Neutrophil (primary cell): ENCODE measurements around the gene GPR108.
"Not testable (repeated sequence)": the region's sequence is repeated elsewhere in the genome, so short reads cannot be mapped to it uniquely, and the experiment has no call there.

Experiments used
- H3K27ac ChIP-seq: fragments of 200-600 bp; sonication (generic); 2 replicates; pipeline ENCODE4 v1.5.1; 2016; ENCODE audit warnings: mild to moderate bottlenecking, moderate library complexity
- H3K27me3 ChIP-seq: fragments of 200-600 bp; sonication (generic); 2 replicates; pipeline ENCODE4 v1.6.0; 2016; ENCODE audit warnings: mild to moderate bottlenecking
- H3K36me3 ChIP-seq: fragments of 200-600 bp; sonication (generic); 2 replicates; pipeline ENCODE4 v1.5.1; 2017
- H3K4me1 ChIP-seq, 2 experiments: fragments of 200-600 bp in 1 of 2; sonication (generic) in 1 of 2; 1 replicate in 1 of 2; 2 replicates in 1 of 2; pipeline versions ENCODE4 v1.5.1 to v1.6.1; 2013 to 2016; ENCODE audit warnings: low read depth in 1 of 2, low read length in 1 of 2, mild to moderate bottlenecking in 1 of 2, moderate library complexity in 1 of 2; ENCODE audit not compliant: control insufficient read depth in 1 of 2, insufficient read depth in 1 of 2
- H3K4me3 ChIP-seq, 2 experiments: fragments of 200-600 bp in 1 of 2; sonication (generic) in 1 of 2; 1 replicate in 1 of 2; 2 replicates in 1 of 2; pipeline ENCODE4 v1.5.1; 2013 to 2016; ENCODE audit warnings: low read depth in 1 of 2, low read length in 1 of 2, mild to moderate bottlenecking in 1 of 2, moderate library complexity in 1 of 2
- H3K9me3 ChIP-seq: fragments of 200-600 bp; sonication (generic); 2 replicates; pipeline ENCODE4 v1.5.1; 2016
- TF ChIP-seq, protein P1 (sequence below): fragments of 200-600 bp; sonication (generic); IDR thresholded peaks from 2 replicates; pipeline ENCODE4 v1.5.1; 2016; ENCODE audit warnings: antibody characterized with exemption

The GPR108 gene

DNA sequence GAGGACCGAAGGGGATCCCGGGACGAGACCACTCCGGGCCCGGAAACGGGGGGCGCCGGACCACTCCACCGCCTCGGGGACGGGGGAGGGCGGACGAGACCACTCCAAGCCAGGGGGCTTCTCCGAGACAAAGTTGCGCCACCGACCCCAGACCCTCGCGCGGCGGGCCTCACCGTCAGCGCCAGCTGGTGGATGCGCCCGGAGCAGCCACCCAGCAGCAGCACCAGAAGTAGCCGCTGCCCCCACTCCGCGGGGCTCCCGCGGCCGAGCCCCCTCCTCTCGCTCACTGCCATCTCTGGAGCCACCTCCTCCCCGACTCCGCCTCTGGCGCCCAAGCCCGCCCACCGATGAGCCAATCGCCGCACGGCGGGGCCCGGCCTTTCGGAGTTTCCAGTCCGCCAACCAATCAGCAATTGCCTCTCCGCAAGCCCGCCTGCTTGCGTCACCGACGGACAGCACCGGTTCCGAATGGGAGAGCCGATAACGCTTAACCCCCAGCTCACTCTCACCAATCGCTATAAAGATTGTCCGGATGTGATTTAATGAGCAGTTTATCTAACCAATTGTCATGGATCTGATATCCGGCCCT lies at the start of gene GPR108:
Gene GPR108 (minus strand): TSS at position 297 of the 589 bp plus-strand sequence. CDS start 4 bp downstream, at position 293.
- Histone ChIP-seq H3K4me1 (peaks cover 53 to 59% of the 10 kb centered on the region in 2 experiments), H3K4me3 (peak within 1 kb of the TSS; percentile 81 to 99), H3K9me3 (no peaks in the 10 kb centered on the region), H3K27me3 (peaks cover 28% of the 10 kb centered on the region), H3K27ac (peak within 1 kb of the TSS; percentile 91), H3K36me3 (peaks cover 27% of the 10 kb centered on the region)
- TF ChIP-seq, protein P1, sequence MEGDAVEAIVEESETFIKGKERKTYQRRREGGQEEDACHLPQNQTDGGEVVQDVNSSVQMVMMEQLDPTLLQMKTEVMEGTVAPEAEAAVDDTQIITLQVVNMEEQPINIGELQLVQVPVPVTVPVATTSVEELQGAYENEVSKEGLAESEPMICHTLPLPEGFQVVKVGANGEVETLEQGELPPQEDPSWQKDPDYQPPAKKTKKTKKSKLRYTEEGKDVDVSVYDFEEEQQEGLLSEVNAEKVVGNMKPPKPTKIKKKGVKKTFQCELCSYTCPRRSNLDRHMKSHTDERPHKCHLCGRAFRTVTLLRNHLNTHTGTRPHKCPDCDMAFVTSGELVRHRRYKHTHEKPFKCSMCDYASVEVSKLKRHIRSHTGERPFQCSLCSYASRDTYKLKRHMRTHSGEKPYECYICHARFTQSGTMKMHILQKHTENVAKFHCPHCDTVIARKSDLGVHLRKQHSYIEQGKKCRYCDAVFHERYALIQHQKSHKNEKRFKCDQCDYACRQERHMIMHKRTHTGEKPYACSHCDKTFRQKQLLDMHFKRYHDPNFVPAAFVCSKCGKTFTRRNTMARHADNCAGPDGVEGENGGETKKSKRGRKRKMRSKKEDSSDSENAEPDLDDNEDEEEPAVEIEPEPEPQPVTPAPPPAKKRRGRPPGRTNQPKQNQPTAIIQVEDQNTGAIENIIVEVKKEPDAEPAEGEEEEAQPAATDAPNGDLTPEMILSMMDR: peak; percentile 37

DNA sequence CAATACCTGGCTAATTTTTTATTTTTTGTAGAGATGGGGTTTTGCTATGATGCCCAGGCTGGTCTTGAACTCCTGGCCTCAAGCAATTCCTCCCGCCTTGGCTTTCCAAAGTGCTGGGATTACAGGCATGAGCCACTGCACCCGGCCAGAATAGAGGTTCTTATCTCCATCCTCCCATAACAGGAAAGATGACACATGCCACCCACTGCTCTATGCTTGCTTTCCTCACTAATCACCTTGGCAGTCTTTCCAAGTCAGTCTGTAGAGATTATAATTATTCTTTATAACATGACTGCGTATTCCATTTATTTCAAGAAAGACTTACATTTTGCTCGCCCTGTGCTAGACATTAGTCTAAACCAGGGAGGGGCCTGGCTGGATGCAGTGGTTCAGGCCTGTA lies 41.8 kb upstream of the GPR108 start:
- TF ChIP-seq, protein P1: no peak
- H3K27me3 ChIP-seq: no peaks in the 10 kb centered on the region
- H3K9me3 ChIP-seq: no peaks in the 10 kb centered on the region
- H3K4me1 ChIP-seq: peaks cover 45 to 52% of the 10 kb centered on the region in 2 experiments
- peaks cover 45% of the 10 kb centered on the region for H3K36me3 ChIP-seq
- H3K4me3 ChIP-seq: no peak overlapping the region
- H3K27ac ChIP-seq: peak overlapping the region; percentile 67

DNA sequence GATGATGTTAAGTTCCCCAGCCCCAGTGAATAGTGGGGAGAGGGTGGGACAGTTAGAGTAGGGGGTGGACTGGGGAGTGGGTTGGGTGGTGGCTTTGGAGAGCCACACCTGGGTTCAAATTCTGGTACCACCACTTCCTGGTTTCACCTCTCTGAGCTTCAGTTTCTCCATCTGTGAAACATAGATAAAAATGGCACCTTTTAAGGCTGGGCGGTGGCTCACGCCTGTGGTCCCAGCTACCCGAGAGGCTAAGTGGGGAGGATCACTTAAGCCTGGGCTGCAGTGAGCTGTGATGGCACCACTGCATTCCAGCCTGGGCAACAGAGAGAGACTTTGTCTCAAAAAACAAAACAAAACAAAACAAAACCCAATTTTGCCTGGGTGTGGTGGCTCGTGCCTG lies 41.0 kb upstream of the GPR108 start:
- Histone ChIP-seq H3K4me1 (peaks cover 50 to 52% of the 10 kb centered on the region in 2 experiments), H3K36me3 (peaks cover 45% of the 10 kb centered on the region), H3K4me3 (no peak overlapping the region), H3K27me3 (no peaks in the 10 kb centered on the region), H3K27ac (peak overlapping the region; percentile 67), H3K9me3 (no peaks in the 10 kb centered on the region)
- TF ChIP-seq, protein P1: no peak

DNA sequence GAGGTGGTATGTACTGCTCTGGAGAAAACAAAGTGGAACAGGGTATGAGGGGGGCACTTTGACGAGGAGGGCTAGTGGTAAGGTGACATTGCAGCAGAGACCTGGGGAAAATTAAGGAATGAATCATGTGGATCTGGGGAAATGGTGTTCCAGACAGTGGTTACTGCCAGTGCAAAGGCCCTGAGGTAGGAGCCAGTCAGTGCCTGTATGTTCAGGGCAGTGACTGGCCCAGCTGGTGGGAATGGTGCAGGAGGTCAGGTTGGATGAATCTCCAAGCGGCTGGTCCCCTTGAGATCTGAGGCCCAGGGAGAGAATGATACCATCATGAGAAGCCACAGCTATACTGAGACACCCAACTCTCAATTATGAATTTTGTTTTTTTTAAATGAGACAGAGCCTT lies 40.1 kb upstream of the GPR108 start:
- Histone ChIP-seq H3K36me3 (peaks cover 43% of the 10 kb centered on the region), H3K4me1 (peaks cover 52 to 54% of the 10 kb centered on the region in 2 experiments), H3K27me3 (no peaks in the 10 kb centered on the region), H3K4me3 (no peak overlapping the region), H3K9me3 (no peaks in the 10 kb centered on the region), H3K27ac (peak overlapping the region; percentile 67)
- TF ChIP-seq, protein P1: no peak

GRCh38 chr19:6776999-6777398 lies 39.6 kb upstream of the GPR108 start:
- Histone ChIP-seq H3K27me3 (no peaks in the 10 kb centered on the region), H3K4me3 (no peak overlapping the region), H3K27ac (peak overlapping the region; percentile 67), H3K4me1 (peaks cover 56 to 57% of the 10 kb centered on the region in 2 experiments), H3K9me3 (no peaks in the 10 kb centered on the region), H3K36me3 (peaks cover 38% of the 10 kb centered on the region)
- TF ChIP-seq, protein P1: no peak

DNA sequence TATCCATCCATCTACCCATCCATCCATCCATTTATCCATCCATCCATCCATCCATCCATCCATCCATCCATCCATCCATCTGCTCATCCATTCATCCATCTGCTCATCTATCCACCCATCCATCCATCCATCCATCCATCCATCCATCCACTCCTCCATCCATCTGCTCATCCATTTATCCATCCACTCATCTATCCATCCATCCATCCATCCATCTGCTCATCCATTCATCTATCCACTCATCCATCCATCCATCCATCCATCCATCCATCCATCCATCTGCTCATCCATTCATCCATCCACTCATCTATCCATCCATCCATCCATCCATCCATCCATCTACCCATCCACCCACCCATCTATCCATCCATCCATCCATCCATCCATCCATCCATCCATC lies 38.7 kb upstream of the GPR108 start:
- H3K9me3 ChIP-seq, H3K27me3 ChIP-seq, H3K27ac ChIP-seq, H3K4me3 ChIP-seq: not testable (repeated sequence)
- Histone ChIP-seq H3K4me1 (peaks cover 56 to 58% of the 10 kb centered on the region in 2 experiments), H3K36me3 (peaks cover 31% of the 10 kb centered on the region)
